ENCODE measurements around the gene TMEM175.

The TMEM175 gene

DNA sequence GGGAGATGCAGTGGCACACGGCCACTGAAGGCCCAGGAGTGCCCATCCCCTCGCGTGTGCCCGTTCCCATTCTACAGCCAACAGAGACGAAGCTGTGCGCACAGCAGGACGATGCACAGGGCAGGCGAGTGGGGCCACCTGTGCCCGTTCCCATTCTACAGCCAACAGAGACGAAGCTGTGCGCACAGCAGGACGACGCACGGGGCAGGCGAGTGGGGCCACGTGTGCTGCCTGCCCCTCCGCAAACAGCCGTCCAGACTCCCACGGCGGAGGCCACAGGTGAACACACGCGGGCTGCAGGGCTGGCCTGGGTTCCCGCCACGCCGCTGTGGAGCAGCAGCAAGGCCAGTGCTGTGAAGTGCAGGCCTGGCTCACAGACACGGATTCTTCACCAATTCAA lies 32.2 kb upstream of the TMEM175 start:
- DNase-seq, result no peak

DNA sequence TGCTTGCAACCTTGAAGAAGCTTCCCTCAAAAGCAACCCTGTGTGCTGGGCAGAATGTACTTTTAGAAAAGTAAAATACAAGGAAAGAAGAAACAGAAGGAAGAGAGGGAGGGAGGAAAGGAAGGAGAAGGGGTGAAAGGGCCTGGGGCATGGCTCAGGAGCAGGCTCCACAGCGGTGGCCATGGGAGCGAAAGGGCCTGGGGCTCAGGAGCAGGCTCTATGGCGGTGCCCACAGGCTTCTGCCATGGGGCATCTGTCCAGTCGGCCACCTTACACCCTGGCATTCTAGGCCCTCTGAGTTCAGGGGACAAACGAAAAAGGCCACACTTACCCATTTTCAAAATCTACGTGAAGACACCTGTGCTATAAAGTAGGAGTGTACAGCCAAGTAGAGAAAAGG lies 31.5 kb upstream of the TMEM175 start:
- no peak for DNase-seq

DNA sequence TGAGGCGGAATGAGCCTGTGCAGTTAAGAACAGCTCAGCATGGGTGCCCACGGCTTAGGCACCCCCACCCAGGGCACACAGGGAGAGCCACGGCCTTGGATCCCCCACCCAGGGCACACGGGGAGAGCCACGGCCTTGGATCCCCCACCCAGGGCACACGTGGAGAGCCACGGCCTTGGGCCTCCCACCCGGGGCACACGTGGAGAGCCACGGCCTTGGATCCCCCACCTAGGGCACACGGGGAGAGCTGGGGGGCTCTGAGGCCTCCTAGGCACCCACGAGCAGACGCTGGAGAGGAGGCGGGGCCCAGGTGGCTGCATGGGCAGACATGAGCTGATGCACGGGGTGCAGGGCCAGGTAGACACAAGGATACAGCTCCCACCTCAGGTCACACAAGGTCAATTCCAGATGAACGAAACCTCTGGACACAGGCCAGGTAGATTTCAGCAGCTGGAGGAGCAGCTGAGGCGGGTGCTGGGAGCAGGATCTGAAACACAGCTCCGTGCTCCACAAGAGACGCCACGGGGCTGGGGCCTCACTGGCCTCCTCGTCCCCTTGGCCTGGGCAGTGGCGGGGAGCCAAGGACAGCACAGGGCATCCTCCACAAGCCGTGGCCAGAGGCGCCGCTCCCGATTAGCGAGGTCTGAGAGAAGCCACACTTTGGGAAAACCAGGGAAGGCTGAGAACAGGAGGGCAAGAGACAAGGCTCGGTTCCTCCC lies 30.9 kb upstream of the TMEM175 start:
- DNase-seq, result no peak

DNA sequence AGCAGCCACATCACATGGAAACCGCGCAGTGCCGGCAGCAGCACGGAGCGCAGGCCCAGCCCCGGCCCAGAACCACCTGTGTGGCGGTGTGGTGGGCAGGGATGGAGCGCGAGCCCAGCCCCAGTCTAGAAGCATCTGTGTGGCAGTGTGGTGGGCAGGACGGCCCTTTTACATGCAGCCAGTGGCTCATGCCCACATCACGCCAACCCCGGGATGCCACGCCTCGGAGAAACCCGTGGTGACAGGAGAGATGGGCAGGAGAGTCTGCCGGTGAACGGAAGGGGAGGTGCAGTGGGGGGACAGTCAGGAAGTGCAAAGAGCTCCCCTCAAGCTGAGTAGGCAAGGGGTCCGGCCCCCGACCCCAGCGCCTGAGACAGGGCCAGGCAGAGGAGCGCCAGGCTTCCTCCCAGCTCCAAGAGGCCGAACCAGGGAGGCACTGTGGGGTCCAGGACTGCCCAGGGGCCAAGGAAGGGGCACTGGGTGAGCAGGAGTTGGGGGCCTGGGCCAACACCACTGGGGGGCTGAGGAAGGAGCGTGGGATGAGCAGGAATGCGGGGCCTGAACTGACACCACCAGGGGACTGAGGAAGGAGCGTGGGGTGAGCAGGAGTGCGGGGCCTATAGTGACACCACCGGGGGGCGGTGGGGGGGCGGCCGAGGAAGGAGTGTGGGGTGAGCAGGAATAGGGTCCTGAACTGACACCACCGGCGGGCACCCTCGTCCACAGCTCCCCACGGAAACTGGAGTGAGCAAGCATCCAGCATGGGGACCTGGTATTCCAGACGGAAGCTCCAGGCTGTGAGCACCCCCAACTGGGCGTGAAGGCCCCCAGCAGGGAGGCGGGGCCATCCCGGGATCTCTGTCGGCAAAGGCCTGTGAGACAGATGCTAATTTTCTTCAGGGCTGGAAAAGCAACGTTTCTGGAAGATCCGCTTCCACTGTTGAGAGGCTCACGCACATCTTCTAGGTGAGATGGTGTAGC lies 28.9 kb upstream of the TMEM175 start:
- DNase-seq, result no peak

DNA sequence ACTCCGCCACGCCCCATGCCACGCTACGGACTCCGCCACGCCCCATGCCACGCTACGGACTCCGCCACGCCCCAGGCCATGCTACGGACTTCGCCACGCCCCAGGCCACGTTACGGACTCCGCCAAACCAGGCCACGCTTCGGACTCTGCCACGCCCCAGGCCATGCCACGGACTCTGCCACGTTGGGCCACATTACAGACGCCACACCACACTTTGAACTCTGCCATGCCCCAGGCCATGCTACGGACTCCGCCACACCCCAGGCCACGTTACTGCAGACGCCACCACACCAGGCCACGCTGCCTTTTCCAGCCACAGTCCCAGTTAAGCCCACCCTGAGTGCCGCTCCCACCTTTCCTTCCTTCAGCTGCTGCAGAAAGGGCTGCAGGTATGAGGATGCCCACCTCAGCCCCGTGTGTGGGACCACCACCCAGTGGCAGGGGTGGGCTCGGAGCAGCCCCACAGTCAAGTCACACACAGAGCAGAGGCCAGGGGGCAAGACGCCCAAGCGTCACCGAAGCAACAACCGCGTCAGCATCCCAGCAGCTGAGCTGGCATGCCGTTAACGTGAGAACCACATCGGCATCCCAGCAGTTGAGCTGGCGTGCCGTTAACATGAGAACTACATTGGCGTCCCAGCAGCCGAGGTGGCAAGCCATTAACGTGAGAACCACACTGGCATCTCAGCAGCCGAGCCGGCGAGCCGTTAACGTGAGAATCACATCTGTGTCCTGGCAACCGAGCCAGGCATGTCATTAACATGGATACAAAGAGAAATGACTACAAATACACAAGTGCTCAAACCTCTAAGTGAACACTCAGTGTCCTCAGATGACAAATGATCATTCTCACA lies 26.5 kb upstream of the TMEM175 start:
- DNase-seq, result no peak

DNA sequence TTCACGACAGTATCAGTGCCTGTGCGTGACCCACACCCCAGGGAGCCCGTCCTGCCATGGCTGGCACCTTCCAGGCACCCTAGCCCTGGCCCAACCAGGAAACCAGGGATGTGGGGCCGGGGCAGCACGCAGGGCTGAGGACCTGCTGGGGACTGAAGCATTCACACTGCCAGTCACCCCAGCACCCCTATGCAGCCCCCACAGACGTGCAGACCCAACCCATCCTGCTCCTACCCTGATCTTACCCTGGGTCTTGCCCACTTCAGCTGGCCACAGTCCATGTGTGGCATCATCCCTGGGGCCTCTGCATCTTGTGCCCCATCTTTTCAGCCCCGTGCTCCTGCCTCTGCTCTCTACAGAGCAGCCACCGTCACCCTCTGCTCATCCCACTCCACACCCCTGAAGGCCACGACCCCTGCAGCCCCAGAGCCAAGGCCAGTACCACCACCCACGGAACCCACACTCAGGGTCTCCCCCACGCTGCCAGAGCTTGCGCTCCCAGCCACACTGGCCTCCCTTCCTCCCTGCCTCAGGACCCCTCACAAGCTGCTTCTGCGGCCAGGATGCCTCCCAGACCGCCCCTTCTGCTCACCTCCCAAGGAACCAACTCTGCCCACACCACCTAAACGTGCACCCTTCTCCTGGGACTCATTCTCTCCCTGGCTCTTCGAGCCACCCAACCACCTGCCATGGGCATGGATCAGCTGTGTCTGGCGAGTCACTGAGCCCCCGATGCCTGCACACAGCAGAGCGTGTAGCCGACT lies 25.7 kb upstream of the TMEM175 start:
- DNase-seq, result no peak

DNA sequence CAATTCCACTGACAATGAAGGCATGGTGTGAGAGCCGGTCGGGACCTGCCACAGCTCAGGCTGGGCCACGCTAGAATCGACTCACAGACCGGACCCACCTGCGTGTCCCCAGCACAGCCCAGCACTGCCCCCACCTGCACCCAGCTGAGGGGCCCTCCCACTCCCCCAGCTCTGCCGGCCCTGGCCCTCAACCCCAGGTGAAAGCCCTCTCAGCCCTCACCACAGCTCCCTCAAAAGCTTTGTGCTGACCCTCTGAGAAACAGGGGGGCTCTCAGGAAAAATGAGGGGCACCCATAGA lies 25.2 kb upstream of the TMEM175 start:
- no peak for DNase-seq

DNA sequence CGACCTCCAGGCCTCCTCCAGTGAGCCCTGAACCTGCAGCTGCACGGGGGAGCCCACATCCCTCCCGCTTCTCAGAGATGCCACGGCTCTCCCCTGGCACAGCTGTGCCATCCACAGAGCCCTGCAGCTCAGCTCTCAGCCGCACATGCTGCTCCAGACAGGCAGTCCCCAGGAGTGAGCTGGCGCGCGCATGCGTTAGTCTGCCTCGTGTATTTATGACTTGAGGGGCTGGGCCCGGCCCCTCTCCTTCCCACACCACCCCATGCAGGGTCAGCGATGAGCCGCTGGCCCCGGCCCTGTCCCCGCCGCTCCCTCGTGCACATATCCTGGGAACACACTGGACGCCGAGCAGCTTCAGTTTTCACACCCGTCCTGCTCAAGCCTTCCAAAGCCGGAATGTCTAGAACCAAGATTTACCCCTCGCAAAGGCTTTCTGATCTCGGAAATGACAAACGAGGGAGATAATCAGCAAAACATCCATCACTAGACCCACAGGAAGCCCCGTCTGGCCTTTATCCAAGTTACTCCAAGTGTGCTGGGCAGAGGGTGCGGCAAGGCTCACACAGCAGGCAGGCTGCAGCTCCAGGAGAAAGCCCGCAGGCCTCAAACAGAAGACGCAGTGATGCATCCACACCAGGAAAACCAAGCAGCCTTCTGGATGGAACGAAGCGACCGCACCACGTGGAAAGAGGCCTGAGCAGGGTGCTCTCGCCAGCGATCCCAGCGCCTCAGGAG lies 24.4 kb upstream of the TMEM175 start:
- DNase-seq, result no peak

DNA sequence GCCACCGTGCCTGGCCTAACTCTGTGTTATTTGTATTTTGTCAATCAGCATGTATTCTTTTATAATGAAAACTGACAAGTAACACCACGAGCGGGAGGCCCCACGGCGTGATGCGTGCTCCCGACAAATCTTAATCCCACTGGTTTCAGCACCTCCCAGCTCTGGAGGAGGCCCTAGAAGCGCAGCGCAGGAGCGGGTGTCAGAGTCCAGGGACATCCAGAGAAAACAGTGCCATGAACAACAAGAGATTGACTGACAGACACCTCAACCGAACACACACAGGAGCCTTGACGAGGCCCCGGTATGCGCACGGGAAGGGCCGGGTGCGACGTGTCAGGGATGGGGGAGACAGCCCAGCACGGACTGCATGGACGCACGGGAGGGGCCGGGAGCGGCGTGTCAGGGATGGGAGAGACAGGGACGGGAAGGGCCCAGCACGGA lies 23.1 kb upstream of the TMEM175 start:
- DNase-seq, result no peak

DNA sequence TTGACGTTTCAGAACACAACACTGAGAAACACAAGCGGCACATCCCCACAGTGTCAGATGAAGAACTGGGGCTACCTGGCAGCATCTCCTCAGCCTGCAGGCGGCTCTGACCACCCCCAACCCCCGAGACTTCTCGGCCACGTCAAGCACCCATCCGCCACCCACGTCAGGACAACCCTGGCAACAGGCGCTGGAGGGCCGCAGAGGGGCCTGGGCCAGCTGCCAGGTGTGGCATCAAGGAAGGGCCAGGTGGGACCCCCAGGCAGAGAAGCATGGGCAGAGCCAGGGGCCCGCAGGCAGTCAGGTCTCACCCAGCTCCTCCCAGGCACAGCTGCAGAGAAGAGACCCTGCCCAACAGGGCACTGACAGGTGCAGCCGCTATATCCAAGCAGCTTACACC lies 22.4 kb upstream of the TMEM175 start:
- no peak for DNase-seq

DNA sequence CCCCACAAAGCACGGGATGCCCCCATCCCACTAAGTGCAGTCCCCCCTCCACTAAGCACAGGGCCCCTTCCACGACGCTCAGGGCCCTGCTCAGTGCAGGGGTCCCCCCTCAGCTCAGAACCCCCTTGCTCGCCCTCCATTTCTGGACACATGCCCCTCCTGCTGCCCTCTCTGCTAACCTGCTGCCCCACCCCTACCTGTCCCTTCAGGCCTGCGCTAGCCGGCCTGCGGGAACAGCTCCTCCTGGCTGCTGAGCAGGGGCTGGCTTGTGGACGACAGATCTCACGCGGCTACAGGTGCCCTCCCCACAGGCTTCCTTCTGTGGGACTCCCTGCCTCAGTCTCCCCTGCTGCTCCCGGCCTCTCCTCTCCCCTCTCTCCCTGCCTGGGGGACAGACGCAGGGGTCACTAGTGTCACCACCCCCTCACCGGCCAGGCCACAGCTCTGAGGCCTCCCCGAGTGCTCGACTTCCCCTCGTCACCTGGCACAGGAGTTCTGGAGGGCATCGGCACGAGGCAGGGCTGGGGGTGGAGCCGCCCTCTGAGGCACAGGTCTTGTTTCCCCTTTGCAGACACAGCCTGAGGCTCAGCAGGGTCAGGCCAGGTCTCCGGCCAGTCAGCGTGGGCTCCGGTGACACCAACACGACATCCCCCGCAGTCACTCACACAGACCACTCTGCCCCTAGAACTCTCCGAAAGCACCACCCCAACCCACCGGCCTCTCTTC lies 21.7 kb upstream of the TMEM175 start:
- no peak for DNase-seq

DNA sequence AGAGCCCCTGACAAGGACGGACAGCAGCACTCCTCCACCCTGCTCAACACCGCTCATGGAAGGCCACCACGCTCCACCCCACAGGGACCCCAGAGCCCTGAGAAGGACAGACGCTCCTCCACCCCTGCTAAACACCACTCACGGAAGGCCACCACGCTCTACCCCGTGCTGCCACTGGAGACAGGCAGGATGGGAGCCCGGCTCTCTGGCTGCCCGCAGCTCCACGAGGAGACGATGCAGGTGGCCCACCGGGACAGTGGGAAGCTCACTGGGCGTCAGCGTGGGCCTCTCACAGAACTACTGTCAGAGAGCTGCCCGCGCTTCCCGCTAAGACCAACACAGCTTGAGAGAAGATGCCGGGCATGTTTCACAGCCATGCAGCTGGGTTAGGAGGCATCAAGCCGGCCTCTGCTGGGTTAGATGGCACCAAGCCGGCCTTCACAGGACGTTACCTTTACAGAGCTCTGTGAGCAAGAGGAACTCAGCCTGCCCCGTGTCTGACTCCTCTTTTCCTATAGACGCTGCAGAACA lies 21.0 kb upstream of the TMEM175 start:
- DNase-seq, result no peak

DNA sequence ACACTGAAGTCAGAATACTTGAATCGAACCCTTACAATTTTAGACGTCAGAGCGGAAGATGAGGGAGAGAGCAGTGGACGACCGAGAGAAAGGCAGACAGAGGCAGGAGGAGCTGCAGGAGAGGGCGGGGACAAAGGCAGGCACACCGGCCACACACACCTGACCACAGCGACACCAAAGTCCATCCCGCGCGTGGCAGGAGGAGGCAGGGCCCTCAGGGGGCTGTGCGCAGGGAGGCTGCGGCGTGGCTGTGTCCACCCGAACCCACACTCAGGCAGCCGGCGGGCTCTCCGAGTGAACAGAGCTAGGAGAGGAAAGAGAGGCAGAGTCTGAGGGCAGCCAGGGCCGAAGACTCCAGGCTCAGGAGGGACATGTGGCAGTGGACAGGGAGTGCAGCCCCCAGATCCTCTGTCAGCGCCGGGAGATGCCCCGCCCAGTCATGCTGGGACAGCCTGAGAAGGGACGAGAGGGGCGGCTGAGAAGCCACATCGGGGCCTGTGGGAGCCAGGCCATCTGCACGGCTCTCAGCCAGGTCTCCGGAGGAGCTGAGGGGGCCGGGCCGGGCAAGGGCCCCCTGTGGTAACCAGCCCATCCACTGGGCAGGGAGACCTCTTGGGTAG lies 20.3 kb upstream of the TMEM175 start:
- DNase-seq, result no peak

DNA sequence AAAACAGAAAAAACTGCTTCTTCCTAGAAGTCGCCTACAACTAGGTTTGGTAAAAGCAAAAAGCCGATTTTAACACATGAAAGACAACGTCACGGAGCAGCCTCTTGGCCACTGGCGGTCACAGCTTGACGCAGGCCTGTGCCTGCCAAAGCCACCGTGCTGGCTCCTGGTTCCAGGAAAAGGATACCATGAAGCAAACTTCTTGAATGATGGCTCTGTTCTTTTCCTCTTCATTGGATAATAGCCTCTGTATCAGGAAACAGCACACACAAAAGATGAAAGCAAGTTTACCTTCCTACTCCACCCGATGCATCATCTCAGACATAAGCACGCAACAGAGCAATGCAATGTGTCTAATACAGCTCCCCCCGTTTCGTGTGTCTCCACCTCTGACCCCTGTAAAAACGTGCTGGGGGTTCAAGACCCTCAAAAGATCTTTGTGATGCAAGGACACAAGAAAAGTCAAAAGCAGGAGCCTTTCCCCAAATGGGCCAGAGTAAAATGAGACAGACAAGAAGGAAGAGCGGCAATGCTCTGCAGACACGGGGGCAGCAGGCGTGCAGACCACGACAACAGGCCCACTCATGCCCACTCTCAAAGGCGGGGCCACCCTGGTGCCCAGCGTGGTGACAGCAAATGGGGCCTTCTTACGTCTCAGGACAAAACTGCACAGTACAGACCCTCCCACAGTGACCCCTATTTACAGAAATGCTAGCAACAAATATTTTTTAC lies 19.5 kb upstream of the TMEM175 start:
- no peak for DNase-seq

DNA sequence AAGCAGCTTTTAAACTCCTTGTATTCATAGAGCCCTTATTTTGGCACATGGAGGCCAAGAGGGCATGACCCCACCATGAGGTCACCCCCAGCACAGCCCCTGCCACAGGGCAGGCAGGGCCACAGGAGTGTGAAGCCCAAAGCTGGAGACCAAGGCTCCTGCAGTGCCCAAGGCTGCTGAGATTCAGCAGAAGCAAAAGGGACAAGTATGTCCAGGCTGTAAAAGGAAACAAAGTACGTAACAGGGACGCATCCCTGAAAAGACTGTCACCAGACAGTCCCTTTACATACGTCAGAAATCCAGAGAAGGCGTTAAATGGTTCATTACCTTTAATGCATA lies 19.0 kb upstream of the TMEM175 start:
- DNase-seq, result no peak

DNA sequence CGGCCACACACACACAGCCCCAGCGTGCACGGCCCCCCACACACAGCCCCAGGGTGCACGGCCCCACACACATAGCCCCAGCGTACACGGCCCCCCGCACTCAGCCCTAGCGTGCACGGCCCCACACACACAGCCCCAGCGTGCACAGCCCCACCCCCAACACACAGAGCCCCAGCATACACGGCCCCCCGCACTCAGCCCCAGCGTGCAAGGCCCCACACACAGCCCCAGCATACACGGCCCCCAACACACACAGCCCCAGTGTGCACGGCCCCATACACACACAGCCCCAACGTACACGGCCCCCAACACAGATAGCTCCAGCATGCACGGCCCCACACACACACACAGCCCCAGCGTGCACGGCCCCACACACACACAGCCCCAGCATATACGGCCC lies 17.7 kb upstream of the TMEM175 start:
- no peak for DNase-seq

DNA sequence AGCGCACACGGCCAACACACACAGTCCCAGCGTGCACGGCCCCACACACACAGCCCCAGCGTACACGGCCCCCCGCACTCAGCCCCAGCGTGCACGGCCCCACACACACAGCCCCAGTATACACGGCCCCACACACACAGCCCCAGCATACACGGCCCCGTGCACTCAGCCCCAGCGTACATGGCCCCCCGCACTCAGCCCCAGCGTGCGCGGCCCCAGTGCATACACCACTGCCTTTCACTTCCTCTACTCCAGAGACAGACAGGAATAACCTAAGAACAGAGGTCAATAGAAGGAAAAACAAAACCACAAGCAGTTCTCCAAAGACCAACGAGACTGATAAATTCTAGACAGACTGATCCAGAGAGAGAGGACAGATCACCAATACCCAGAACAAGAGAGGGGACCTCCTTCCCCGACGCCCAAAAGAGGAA lies 17.2 kb upstream of the TMEM175 start:
- DNase-seq, result no peak

DNA sequence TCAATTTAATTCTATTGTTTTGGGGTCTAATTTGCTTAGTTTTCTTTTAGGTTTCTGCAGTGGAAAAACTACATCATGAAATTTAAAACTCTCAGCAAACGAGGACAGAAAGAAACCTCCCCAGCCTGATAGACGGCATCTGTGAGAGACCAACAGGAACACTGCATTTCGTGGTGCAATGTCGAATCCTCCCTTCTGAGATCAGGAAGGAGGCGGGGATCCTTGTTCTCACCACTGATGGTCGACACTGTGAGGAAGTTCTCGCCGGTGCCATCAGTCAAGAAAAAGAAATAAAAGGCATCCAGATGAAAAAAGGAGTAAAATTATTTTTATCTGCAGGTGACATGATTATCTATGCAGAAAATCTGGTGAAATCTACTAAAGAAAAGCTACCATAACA lies 16.7 kb upstream of the TMEM175 start:
- DNase-seq, result no peak

DNA sequence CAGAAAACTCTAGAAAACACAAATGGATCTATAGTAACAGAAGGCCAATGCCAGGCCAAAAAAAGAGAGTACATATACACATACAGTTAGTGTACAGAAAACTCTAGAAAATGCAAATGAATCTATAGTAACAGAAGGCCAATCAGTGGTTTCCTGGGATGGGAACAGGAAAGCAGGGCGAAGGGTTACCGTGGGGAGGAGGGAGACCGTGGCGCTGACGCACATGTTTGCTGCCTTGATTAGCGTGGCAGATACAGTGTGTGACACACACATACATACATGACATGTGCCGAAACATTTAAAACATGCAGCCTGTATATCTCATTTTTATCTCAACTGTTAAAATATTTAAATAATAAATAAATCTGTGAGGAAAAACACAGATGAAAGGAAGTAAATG lies 14.8 kb upstream of the TMEM175 start:
- DNase-seq, result no peak

DNA sequence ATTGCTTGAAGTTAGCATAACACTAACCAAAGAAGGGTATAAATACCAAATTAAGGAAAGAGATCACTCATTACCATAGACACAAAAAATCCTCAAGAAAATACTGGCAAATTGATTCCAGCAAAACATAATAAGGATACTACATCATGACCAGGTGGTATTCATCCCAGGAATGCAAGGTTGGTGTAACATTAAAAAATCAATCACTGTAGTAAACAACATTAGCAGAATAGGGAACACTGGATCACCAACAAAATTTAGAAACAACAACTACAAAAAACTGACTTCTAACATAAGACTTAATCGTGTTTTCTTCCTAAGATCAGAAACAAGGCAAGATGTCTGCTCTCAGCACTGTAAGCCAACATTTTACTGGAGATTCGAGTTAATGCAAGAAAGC lies 14.3 kb upstream of the TMEM175 start:
- DNase-seq, result no peak

Measured in NCI-H1436 treated with DMSO at 0.1 percent for 48 hours (cell line).